ENCODE measurements around the gene MRFAP1L1.
A peak's percentile ranks its signal among the peaks of the same experiment; 100 is the strongest.
"Not testable (repeated sequence)": the region's sequence is repeated elsewhere in the genome, so short reads cannot be mapped to it uniquely, and the experiment has no call there.

The MRFAP1L1 gene

GRCh38 chr4:6725427-6725961 lies 15.8 kb upstream of the MRFAP1L1 start:
- H3K36me3 ChIP-seq (ENCODE audit: control insufficient read depth in 1 of 2, insufficient read depth in 2 of 2, low read length in 2 of 2); H3K4me3 ChIP-seq (ENCODE audit: low read depth in 1 of 2, low read length in 2 of 2); H3K27me3 ChIP-seq (ENCODE audit: control insufficient read depth in 1 of 2, insufficient read depth in 2 of 2, low read length in 2 of 2); H3K9me3 ChIP-seq (ENCODE audit: control insufficient read depth in 1 of 2, low read length in 2 of 2); H3K4me1 ChIP-seq (ENCODE audit: control insufficient read depth in 1 of 2, insufficient read depth in 2 of 2, low read length in 2 of 2); H3K9ac ChIP-seq (ENCODE audit: low read depth in 1 of 2, low read length in 2 of 2); H3K27ac ChIP-seq (ENCODE audit: low read depth, low read length): not testable (repeated sequence)

GRCh38 chr4:6724421-6725111 lies 14.9 kb upstream of the MRFAP1L1 start:
- Histone ChIP-seq H3K9ac (ENCODE audit: low read depth in 1 of 2, low read length in 2 of 2) (no peak overlapping the region), H3K4me3 (ENCODE audit: low read depth in 1 of 2, low read length in 2 of 2) (no peak overlapping the region), H3K27me3 (ENCODE audit: control insufficient read depth in 1 of 2, insufficient read depth in 2 of 2, low read length in 2 of 2) (no peaks in the 10 kb centered on the region), H3K4me1 (ENCODE audit: control insufficient read depth in 1 of 2, insufficient read depth in 2 of 2, low read length in 2 of 2) (peaks cover 4 to 7% of the 10 kb centered on the region in 2 donors), H3K9me3 (ENCODE audit: control insufficient read depth in 1 of 2, low read length in 2 of 2) (no peaks in the 10 kb centered on the region), H3K36me3 (ENCODE audit: control insufficient read depth in 1 of 2, insufficient read depth in 2 of 2, low read length in 2 of 2) (no peaks in the 10 kb centered on the region), H3K27ac (ENCODE audit: low read depth, low read length) (no peak overlapping the region)

GRCh38 chr4:6723851-6724250 lies 14.2 kb upstream of the MRFAP1L1 start:
- no peak overlapping the region for H3K27ac ChIP-seq (ENCODE audit: low read depth, low read length)
- H3K4me3 ChIP-seq (ENCODE audit: low read depth in 1 of 2, low read length in 2 of 2): no peak overlapping the region
- H3K4me1 ChIP-seq (ENCODE audit: control insufficient read depth in 1 of 2, insufficient read depth in 2 of 2, low read length in 2 of 2): peaks cover 4 to 7% of the 10 kb centered on the region in 2 donors
- H3K9ac ChIP-seq (ENCODE audit: low read depth in 1 of 2, low read length in 2 of 2): no peak overlapping the region
- H3K36me3 ChIP-seq (ENCODE audit: control insufficient read depth in 1 of 2, insufficient read depth in 2 of 2, low read length in 2 of 2): no peaks in the 10 kb centered on the region
- H3K27me3 ChIP-seq (ENCODE audit: control insufficient read depth in 1 of 2, insufficient read depth in 2 of 2, low read length in 2 of 2): no peaks in the 10 kb centered on the region
- H3K9me3 ChIP-seq (ENCODE audit: control insufficient read depth in 1 of 2, low read length in 2 of 2): no peaks in the 10 kb centered on the region

GRCh38 chr4:6722891-6723290 lies 13.2 kb upstream of the MRFAP1L1 start:
- peaks cover 4 to 7% of the 10 kb centered on the region in 2 donors for H3K4me1 ChIP-seq (ENCODE audit: control insufficient read depth in 1 of 2, insufficient read depth in 2 of 2, low read length in 2 of 2)
- H3K9me3 ChIP-seq (ENCODE audit: control insufficient read depth in 1 of 2, low read length in 2 of 2): no peaks in the 10 kb centered on the region
- no peak overlapping the region for H3K27ac ChIP-seq (ENCODE audit: low read depth, low read length)
- no peak overlapping the region for H3K4me3 ChIP-seq (ENCODE audit: low read depth in 1 of 2, low read length in 2 of 2)
- H3K36me3 ChIP-seq (ENCODE audit: control insufficient read depth in 1 of 2, insufficient read depth in 2 of 2, low read length in 2 of 2): no peaks in the 10 kb centered on the region
- H3K27me3 ChIP-seq (ENCODE audit: control insufficient read depth in 1 of 2, insufficient read depth in 2 of 2, low read length in 2 of 2): no peaks in the 10 kb centered on the region
- no peak overlapping the region for H3K9ac ChIP-seq (ENCODE audit: low read depth in 1 of 2, low read length in 2 of 2)

GRCh38 chr4:6721121-6721520 lies 11.5 kb upstream of the MRFAP1L1 start:
- Histone ChIP-seq H3K4me3 (ENCODE audit: low read depth in 1 of 2, low read length in 2 of 2) (no peak overlapping the region), H3K36me3 (ENCODE audit: control insufficient read depth in 1 of 2, insufficient read depth in 2 of 2, low read length in 2 of 2) (no peaks in the 10 kb centered on the region), H3K9ac (ENCODE audit: low read depth in 1 of 2, low read length in 2 of 2) (no peak overlapping the region), H3K27ac (ENCODE audit: low read depth, low read length) (no peak overlapping the region), H3K9me3 (ENCODE audit: control insufficient read depth in 1 of 2, low read length in 2 of 2) (no peaks in the 10 kb centered on the region), H3K4me1 (ENCODE audit: control insufficient read depth in 1 of 2, insufficient read depth in 2 of 2, low read length in 2 of 2) (peaks cover 4 to 18% of the 10 kb centered on the region in 2 donors), H3K27me3 (ENCODE audit: control insufficient read depth in 1 of 2, insufficient read depth in 2 of 2, low read length in 2 of 2) (no peaks in the 10 kb centered on the region)

- Histone ChIP-seq H3K27ac (ENCODE audit: low read depth, low read length) (no peak overlapping the region), H3K4me1 (ENCODE audit: control insufficient read depth in 1 of 2, insufficient read depth in 2 of 2, low read length in 2 of 2) (peaks cover 4 to 23% of the 10 kb centered on the region in 2 donors), H3K4me3 (ENCODE audit: low read depth in 1 of 2, low read length in 2 of 2) (no peak overlapping the region), H3K36me3 (ENCODE audit: control insufficient read depth in 1 of 2, insufficient read depth in 2 of 2, low read length in 2 of 2) (no peaks in the 10 kb centered on the region), H3K9me3 (ENCODE audit: control insufficient read depth in 1 of 2, low read length in 2 of 2) (no peaks in the 10 kb centered on the region), H3K27me3 (ENCODE audit: control insufficient read depth in 1 of 2, insufficient read depth in 2 of 2, low read length in 2 of 2) (no peaks in the 10 kb centered on the region), H3K9ac (ENCODE audit: low read depth in 1 of 2, low read length in 2 of 2) (peak overlapping the region in 1 of 2 donors; percentile 58)
These were observed 10.6 kb upstream of the MRFAP1L1 start for GRCh38 chr4:6720202-6720699.

- Histone ChIP-seq H3K9me3 (ENCODE audit: control insufficient read depth in 1 of 2, low read length in 2 of 2) (no peaks in the 10 kb centered on the region), H3K4me1 (ENCODE audit: control insufficient read depth in 1 of 2, insufficient read depth in 2 of 2, low read length in 2 of 2) (peaks cover 4 to 23% of the 10 kb centered on the region in 2 donors), H3K27me3 (ENCODE audit: control insufficient read depth in 1 of 2, insufficient read depth in 2 of 2, low read length in 2 of 2) (no peaks in the 10 kb centered on the region), H3K27ac (ENCODE audit: low read depth, low read length) (no peak overlapping the region), H3K9ac (ENCODE audit: low read depth in 1 of 2, low read length in 2 of 2) (no peak overlapping the region), H3K36me3 (ENCODE audit: control insufficient read depth in 1 of 2, insufficient read depth in 2 of 2, low read length in 2 of 2) (no peaks in the 10 kb centered on the region), H3K4me3 (ENCODE audit: low read depth in 1 of 2, low read length in 2 of 2) (no peak overlapping the region)
These were observed 10.0 kb upstream of the MRFAP1L1 start for GRCh38 chr4:6719611-6720179.

GRCh38 chr4:6718932-6719610 lies 9.4 kb upstream of the MRFAP1L1 start:
- Histone ChIP-seq H3K27me3 (ENCODE audit: control insufficient read depth in 1 of 2, insufficient read depth in 2 of 2, low read length in 2 of 2) (no peaks in the 10 kb centered on the region), H3K9ac (ENCODE audit: low read depth in 1 of 2, low read length in 2 of 2) (no peak overlapping the region), H3K4me1 (ENCODE audit: control insufficient read depth in 1 of 2, insufficient read depth in 2 of 2, low read length in 2 of 2) (peaks cover 4 to 23% of the 10 kb centered on the region in 2 donors), H3K4me3 (ENCODE audit: low read depth in 1 of 2, low read length in 2 of 2) (no peak overlapping the region), H3K36me3 (ENCODE audit: control insufficient read depth in 1 of 2, insufficient read depth in 2 of 2, low read length in 2 of 2) (no peaks in the 10 kb centered on the region), H3K9me3 (ENCODE audit: control insufficient read depth in 1 of 2, low read length in 2 of 2) (no peaks in the 10 kb centered on the region), H3K27ac (ENCODE audit: low read depth, low read length) (no peak overlapping the region)

- Histone ChIP-seq H3K36me3 (ENCODE audit: control insufficient read depth in 1 of 2, insufficient read depth in 2 of 2, low read length in 2 of 2) (no peaks in the 10 kb centered on the region), H3K9ac (ENCODE audit: low read depth in 1 of 2, low read length in 2 of 2) (peak overlapping the region; percentile 87 to 94), H3K9me3 (ENCODE audit: control insufficient read depth in 1 of 2, low read length in 2 of 2) (no peaks in the 10 kb centered on the region), H3K4me1 (ENCODE audit: control insufficient read depth in 1 of 2, insufficient read depth in 2 of 2, low read length in 2 of 2) (peaks cover 4 to 23% of the 10 kb centered on the region in 2 donors), H3K4me3 (ENCODE audit: low read depth in 1 of 2, low read length in 2 of 2) (peak overlapping the region; percentile 97 to 98), H3K27ac (ENCODE audit: low read depth, low read length) (peak overlapping the region; percentile 82), H3K27me3 (ENCODE audit: control insufficient read depth in 1 of 2, insufficient read depth in 2 of 2, low read length in 2 of 2) (no peaks in the 10 kb centered on the region)
These were observed 7.4 kb upstream of the MRFAP1L1 start for GRCh38 chr4:6716958-6717655.
